BE2C (cell line): Measurements from ENCODE around the gene UBE2E1.
"Not testable (repeated sequence)": the region's sequence is repeated elsewhere in the genome, so short reads cannot be mapped to it uniquely, and the experiment has no call there.

Experiments
- DNase-seq: peaks from one replicate; pipeline ENCODE4 v3.0.0-alpha.2; 2020
- H3K27me3 ChIP-seq: fragments of 250-450 bp; sonication (Bioruptor Pico); 2 replicates; pipeline ENCODE4 v1.5.1; 2020; ENCODE audit warnings: mild to moderate bottlenecking
- H3K36me3 ChIP-seq: fragments of 250-450 bp; sonication (Bioruptor Pico); 2 replicates; pipeline ENCODE4 v1.5.1; 2020; ENCODE audit warnings: mild to moderate bottlenecking
- H3K4me1 ChIP-seq: fragments of 250-450 bp; sonication (Bioruptor Pico); 2 replicates; pipeline ENCODE4 v1.5.1; 2020
- H3K4me3 ChIP-seq: 2 replicates; pipeline ENCODE4 v1.5.1; 2011; ENCODE audit warnings: low read depth, low read length
- H3K9me3 ChIP-seq: fragments of 250-450 bp; sonication (Bioruptor Pico); 2 replicates; pipeline ENCODE4 v1.5.1; 2020
- TF ChIP-seq, protein P1 (sequence below): IDR thresholded peaks from 2 replicates; pipeline ENCODE4 v1.5.1; 2012; ENCODE audit warnings: mild to moderate bottlenecking, low read depth, low read length

UBE2E1 gene

DNA sequence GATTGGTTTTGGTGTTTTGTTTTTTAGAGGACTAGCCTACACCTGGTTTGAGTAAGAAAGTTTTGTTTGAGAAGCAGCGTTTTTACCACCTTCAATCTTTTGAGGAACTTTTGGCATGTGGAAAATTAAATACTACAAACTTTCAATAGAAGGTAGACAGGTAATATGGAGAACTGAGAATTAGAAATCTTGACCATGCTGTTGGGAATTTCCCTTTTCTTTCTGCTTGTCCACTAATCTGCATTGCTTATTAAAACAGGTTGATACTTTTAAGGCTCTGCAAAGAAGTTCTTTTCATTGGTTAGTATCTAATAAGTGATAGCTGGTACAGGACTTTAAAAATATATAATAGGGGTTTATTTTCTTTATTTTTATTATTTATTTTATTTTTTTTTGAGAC, 31.9 kb downstream of the UBE2E1 start:
- no peak overlapping the region for H3K4me3 ChIP-seq
- no peaks in the 10 kb centered on the region for H3K4me1 ChIP-seq
- DNase-seq = no peak
- H3K9me3 ChIP-seq = no peaks in the 10 kb centered on the region
- TF ChIP-seq, protein P1, sequence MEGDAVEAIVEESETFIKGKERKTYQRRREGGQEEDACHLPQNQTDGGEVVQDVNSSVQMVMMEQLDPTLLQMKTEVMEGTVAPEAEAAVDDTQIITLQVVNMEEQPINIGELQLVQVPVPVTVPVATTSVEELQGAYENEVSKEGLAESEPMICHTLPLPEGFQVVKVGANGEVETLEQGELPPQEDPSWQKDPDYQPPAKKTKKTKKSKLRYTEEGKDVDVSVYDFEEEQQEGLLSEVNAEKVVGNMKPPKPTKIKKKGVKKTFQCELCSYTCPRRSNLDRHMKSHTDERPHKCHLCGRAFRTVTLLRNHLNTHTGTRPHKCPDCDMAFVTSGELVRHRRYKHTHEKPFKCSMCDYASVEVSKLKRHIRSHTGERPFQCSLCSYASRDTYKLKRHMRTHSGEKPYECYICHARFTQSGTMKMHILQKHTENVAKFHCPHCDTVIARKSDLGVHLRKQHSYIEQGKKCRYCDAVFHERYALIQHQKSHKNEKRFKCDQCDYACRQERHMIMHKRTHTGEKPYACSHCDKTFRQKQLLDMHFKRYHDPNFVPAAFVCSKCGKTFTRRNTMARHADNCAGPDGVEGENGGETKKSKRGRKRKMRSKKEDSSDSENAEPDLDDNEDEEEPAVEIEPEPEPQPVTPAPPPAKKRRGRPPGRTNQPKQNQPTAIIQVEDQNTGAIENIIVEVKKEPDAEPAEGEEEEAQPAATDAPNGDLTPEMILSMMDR = no peak
- no peaks in the 10 kb centered on the region for H3K27me3 ChIP-seq
- no peaks in the 10 kb centered on the region for H3K36me3 ChIP-seq

DNA sequence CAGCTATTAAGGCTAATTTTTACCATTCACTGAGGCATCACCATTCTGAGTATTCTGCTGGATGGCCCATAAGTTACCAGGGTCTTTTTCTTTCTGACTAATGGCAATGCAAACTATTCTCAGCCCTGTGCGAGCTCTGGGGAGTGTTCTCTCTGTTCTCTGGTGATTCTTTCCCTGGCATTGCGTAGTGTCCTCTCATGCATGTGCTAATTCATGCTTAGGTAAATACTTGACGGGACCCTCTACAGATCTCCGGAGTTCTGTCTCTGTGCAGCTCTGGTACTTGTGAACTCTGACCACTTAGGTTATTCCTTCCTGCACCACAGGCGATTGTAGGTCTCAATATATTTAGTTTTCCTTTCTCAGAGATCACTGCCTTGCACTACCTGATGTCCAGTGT, 34.8 kb downstream of the UBE2E1 start:
- no peak for DNase-seq
- H3K36me3 ChIP-seq = no peaks in the 10 kb centered on the region
- no peaks in the 10 kb centered on the region for H3K9me3 ChIP-seq
- H3K4me1 ChIP-seq = no peaks in the 10 kb centered on the region
- TF ChIP-seq, protein P1 = no peak
- no peak overlapping the region for H3K4me3 ChIP-seq
- no peaks in the 10 kb centered on the region for H3K27me3 ChIP-seq

DNA sequence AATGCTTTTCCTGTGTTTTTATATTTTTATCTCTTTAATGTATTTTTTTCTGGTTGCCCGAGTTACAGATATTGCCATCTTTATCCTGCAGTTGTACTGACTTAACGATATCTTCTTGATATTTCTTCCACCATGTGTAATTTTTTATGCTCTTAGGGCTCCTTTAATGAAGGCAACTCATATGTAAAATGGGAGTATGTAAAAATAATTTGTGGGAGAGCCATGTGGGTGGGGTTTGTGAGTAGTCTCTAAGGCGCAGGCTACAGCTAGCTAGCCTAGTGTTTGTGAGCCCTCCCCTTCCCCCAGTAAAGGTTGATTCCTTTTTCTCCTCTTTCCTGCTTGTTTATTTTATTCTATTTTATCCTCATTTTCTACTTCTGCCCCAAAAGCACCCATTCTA, 38.1 kb downstream of the UBE2E1 start:
- TF ChIP-seq, protein P1 = no peak

DNA sequence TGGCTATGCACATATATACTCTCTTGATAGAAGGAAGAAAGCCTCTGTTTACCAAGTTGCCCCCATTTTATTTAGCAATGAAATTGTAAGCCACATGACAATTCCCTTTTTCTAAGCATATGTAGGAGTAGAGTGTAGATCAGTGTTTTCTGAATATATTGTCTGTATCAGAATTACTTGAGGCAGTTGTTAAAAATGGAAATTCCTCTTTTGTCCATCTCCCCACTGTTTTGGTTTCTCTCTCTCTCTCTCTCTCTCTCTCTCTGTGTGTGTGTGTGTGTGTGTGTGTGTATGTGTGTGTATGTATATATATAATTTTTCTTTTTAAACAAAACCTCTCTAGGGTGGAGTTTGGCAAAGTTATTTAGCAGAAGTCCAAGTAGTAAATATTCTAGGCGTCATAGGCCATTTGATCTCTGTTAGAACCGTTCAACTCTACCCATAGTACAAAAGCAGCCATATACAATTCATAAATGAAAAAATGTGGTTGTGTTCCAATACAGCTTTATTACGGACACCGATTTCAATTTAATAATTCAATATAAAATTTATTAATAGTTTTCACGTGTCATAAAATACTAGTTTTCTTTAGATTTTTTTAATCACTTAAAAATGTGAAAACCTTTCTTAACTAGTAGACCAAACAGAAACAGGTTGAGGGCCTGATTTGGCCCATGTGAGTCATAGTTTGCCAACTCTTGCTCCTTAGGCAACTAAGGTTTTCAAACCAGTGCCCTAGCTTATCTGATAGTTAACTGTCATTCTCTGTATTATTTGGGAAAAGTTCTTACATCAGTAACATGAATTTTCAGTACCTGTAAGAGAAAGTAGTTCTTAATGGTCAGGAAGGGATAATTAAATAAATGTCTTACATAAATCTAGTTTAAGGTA, 39.8 kb downstream of the UBE2E1 start:
- Histone ChIP-seq H3K4me1 (no peaks in the 10 kb centered on the region), H3K9me3 (no peaks in the 10 kb centered on the region), H3K27me3 (no peaks in the 10 kb centered on the region), H3K4me3 (no peak overlapping the region), H3K36me3 (no peaks in the 10 kb centered on the region)
- TF ChIP-seq, protein P1 = no peak
- no peak for DNase-seq

More for the DNA sequence above, 38.1 kb downstream of the UBE2E1 start:
- Histone ChIP-seq H3K27me3 (no peaks in the 10 kb centered on the region), H3K36me3 (no peaks in the 10 kb centered on the region), H3K4me1 (no peaks in the 10 kb centered on the region), H3K4me3 (no peak overlapping the region), H3K9me3 (no peaks in the 10 kb centered on the region)
- no peak for DNase-seq

DNA sequence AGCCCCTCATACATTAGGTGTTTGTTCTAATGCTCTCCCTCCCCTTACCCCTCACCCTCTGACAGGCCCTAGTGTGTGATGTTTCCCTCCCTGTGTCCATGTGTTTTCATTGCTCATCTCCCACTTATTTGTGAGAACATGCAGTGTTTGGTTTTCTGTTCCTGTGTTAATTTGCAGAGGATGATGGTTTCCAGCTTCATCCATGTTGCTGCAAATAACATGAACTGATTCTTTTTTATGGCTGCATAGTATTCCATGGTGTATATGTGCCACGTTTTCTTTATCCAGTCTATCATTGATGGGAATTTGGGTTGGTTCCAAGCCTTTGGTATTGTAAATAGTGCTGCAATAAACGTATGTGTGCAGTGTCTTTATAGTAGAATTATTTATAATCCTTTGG, 43.7 kb downstream of the UBE2E1 start:
- H3K4me3 ChIP-seq, H3K9me3 ChIP-seq, H3K36me3 ChIP-seq, H3K4me1 ChIP-seq, H3K27me3 ChIP-seq, DNase-seq: not testable (repeated sequence)

DNA sequence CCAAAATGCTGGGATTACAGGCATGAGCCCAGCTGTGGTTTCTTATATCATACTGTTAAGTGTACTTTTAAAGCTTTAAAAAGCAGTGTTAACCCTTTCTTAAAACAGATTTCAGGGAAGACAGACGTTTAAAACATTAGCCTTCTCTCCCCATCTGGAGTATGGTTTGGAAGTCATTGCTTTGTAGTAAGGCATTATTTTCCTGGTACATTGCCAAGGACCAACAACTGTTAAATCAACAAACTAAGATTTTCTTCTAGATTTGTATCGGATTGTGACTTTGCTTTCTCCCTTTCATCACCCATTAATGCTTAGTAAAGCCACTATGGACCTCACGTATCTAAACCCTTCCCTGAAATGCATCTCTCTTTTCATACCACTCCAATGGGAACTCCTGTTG, 50.5 kb downstream of the UBE2E1 start:
- TF ChIP-seq, protein P1 = no peak
- DNase-seq = no peak

More for the DNA sequence above, 50.5 kb downstream of the UBE2E1 start:
- Histone ChIP-seq H3K4me1 (no peaks in the 10 kb centered on the region), H3K4me3 (no peak overlapping the region), H3K36me3 (no peaks in the 10 kb centered on the region), H3K9me3 (no peaks in the 10 kb centered on the region), H3K27me3 (no peaks in the 10 kb centered on the region)
